Neutrophil (primary cell): ENCODE measurements around the gene ELN.

Source experiments
- H3K27ac ChIP-seq: fragments of 200-600 bp; sonication (generic); 2 replicates; pipeline ENCODE4 v1.5.1; 2016; ENCODE audit warnings: mild to moderate bottlenecking, moderate library complexity
- H3K27me3 ChIP-seq: fragments of 200-600 bp; sonication (generic); 2 replicates; pipeline ENCODE4 v1.6.0; 2016; ENCODE audit warnings: mild to moderate bottlenecking
- H3K36me3 ChIP-seq: fragments of 200-600 bp; sonication (generic); 2 replicates; pipeline ENCODE4 v1.5.1; 2017
- H3K4me1 ChIP-seq, 2 experiments: fragments of 200-600 bp in 1 of 2; sonication (generic) in 1 of 2; 1 replicate in 1 of 2; 2 replicates in 1 of 2; pipeline versions ENCODE4 v1.5.1 to v1.6.1; 2013 to 2016; ENCODE audit warnings: low read depth in 1 of 2, low read length in 1 of 2, mild to moderate bottlenecking in 1 of 2, moderate library complexity in 1 of 2; ENCODE audit not compliant: control insufficient read depth in 1 of 2, insufficient read depth in 1 of 2
- H3K4me3 ChIP-seq, 2 experiments: fragments of 200-600 bp in 1 of 2; sonication (generic) in 1 of 2; 1 replicate in 1 of 2; 2 replicates in 1 of 2; pipeline ENCODE4 v1.5.1; 2013 to 2016; ENCODE audit warnings: low read depth in 1 of 2, low read length in 1 of 2, mild to moderate bottlenecking in 1 of 2, moderate library complexity in 1 of 2
- H3K9me3 ChIP-seq: fragments of 200-600 bp; sonication (generic); 2 replicates; pipeline ENCODE4 v1.5.1; 2016
- TF ChIP-seq, protein P1 (sequence below): fragments of 200-600 bp; sonication (generic); IDR thresholded peaks from 2 replicates; pipeline ENCODE4 v1.5.1; 2016; ENCODE audit warnings: antibody characterized with exemption

The ELN gene

DNA sequence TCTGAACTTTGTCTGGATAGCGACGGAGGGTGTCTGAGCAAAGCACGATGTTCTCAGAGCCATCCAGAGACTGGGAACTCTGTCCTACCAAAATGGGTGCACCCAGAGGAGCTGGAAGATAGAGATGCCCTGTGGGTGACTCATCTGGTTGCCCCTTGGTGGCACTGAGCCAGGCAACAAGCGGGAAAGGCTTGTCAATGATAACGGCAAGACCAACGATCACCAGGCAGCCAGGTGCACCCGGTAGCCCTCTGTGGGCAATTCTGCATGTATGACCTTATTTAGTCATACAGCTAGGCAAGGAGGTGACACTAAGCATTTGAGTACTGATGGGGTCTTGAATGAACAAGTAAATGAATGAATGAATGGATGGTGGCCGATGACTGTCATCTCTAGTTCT is 2.8 kb upstream of the ELN start:
- Histone ChIP-seq H3K36me3 (no peaks in the 10 kb centered on the region), H3K4me1 (no peaks in the 10 kb centered on the region), H3K27me3 (peaks cover 69% of the 10 kb centered on the region), H3K4me3 (no peak overlapping the region), H3K9me3 (no peaks in the 10 kb centered on the region), H3K27ac (no peak overlapping the region)
- TF ChIP-seq, protein P1, sequence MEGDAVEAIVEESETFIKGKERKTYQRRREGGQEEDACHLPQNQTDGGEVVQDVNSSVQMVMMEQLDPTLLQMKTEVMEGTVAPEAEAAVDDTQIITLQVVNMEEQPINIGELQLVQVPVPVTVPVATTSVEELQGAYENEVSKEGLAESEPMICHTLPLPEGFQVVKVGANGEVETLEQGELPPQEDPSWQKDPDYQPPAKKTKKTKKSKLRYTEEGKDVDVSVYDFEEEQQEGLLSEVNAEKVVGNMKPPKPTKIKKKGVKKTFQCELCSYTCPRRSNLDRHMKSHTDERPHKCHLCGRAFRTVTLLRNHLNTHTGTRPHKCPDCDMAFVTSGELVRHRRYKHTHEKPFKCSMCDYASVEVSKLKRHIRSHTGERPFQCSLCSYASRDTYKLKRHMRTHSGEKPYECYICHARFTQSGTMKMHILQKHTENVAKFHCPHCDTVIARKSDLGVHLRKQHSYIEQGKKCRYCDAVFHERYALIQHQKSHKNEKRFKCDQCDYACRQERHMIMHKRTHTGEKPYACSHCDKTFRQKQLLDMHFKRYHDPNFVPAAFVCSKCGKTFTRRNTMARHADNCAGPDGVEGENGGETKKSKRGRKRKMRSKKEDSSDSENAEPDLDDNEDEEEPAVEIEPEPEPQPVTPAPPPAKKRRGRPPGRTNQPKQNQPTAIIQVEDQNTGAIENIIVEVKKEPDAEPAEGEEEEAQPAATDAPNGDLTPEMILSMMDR = no peak

- Histone ChIP-seq H3K4me1 (no peaks in the 10 kb centered on the region), H3K27me3 (peaks cover 75% of the 10 kb centered on the region)
Observed at GRCh38 chr7:74025730-74026129, 2.2 kb upstream of the ELN start.

DNA sequence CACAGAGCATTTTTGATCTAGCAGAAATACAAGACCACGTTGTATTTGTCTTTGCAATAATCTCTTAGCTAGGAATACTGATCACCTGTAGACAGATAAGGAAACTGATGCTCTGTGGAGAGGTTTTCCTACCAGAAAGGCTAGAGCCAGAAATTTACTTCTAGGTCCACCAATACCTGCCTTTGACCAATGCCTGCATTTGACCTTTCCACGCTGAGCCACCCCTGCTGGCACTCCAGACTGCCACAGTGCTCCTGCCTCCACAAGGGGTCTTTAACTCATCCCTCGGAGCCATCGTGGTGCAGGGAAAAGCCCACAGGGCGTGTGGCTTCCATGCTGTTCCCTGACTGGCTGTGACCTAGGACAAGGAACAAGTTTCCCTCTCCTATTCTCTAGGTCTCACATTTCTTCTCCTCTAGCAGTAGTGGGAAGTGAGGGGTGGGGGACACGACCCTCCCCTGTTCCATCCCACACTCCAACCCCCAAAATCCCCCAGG is 1.5 kb upstream of the ELN start:
- TF ChIP-seq, protein P1 = no peak
- H3K36me3 ChIP-seq = no peaks in the 10 kb centered on the region
- H3K27ac ChIP-seq = no peak overlapping the region
- H3K27me3 ChIP-seq = peaks cover 82% of the 10 kb centered on the region
- H3K9me3 ChIP-seq = no peaks in the 10 kb centered on the region
- H3K4me3 ChIP-seq = no peak overlapping the region
- no peaks in the 10 kb centered on the region for H3K4me1 ChIP-seq

More at GRCh38 chr7:74025730-74026129, 2.2 kb upstream of the ELN start:
- no peak overlapping the region for H3K27ac ChIP-seq
- H3K9me3 ChIP-seq = no peaks in the 10 kb centered on the region
- no peak overlapping the region for H3K4me3 ChIP-seq
- TF ChIP-seq, protein P1 = no peak
- no peaks in the 10 kb centered on the region for H3K36me3 ChIP-seq

DNA sequence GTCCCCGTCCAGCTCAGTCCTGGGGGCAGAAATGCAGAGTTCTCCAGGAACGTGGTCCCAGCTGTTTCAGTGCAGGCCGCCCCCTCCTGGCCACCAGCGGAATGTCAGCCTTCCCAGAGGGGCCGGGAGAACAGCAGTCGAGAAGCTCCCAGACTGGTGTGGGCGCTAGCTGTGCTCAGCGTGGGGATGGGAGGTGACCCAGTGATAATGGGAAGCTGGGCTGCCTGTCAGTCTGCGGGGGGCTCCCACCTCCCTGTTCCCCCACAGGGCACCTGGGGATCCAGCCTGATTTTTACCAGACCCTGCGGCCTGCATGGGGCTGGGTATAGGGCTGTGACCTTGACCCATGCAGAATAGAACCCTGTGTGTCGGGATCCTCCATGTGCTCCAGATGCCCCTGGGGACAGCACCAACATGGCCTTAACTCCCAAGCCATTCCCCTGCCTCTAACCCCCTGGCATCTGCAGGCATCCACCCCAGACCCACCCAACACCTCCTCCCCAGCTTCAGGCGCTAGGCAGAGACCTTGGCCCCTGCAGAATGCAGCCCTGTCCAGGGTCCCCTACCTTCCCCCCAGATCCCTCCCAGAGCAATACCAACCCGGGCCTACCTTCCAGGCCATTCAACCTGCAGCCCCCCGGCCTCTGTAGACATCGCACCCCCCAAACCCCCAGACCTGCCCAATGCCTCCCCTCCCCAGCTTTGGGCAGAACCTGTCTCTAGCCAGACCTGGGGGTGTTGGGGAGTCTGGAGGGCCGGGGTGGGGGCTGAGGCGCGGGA is 880 bp upstream of the ELN start:
- H3K36me3 ChIP-seq = no peaks in the 10 kb centered on the region
- TF ChIP-seq, protein P1 = peak; percentile 75
- H3K4me3 ChIP-seq = no peak overlapping the region
- no peaks in the 10 kb centered on the region for H3K9me3 ChIP-seq
- no peaks in the 10 kb centered on the region for H3K4me1 ChIP-seq
- H3K27me3 ChIP-seq = peaks cover 89% of the 10 kb centered on the region
- no peak overlapping the region for H3K27ac ChIP-seq

GRCh38 chr7:74028321-74028838 is 407 bp downstream of the ELN start:
- Histone ChIP-seq H3K4me1 (no peaks in the 10 kb centered on the region), H3K36me3 (no peaks in the 10 kb centered on the region), H3K27me3 (peaks cover 93% of the 10 kb centered on the region), H3K4me3 (no peak overlapping the region), H3K27ac (no peak overlapping the region), H3K9me3 (no peaks in the 10 kb centered on the region)
- TF ChIP-seq, protein P1 = no peak
